Endothelial cell of umbilical vein (primary cell): ENCODE data around the gene RAB1A. TPM values are rescaled to one million over a fixed set of nuclear protein-coding genes. Genes with fewer than 3 reads are reported as not detected.

Experiments
- Bru-seq: library from RNA; stranded (reverse); fragments of 400-500 nt; gene quantifications from one replicate; lab custom pipeline; 2021; lab: Mats Ljungman, UMichigan
- BruChase-seq, 2 experiments: library from RNA; stranded (reverse); fragments of 400-500 nt; gene quantifications; one replicate each; lab custom pipeline; 2021; lab: Mats Ljungman, UMichigan
- BruUV-seq: library from RNA; stranded (reverse); fragments of 400-500 nt; replicated peaks from 2 replicates; lab custom pipeline; 2021; lab: Mats Ljungman, UMichigan
- CTCF ChIA-PET: fragments of 300-600, 350-600 bp; sonication (Branson Sonifier 250); formaldehyde crosslinking; loops from one replicate; lab custom pipeline; 2021; ENCODE audit warnings: antibody characterized with exemption, inconsistent platforms; lab: Charles Lee
- POLR2A ChIA-PET: fragments of 300-600, 350-600 bp; sonication (Branson Sonifier 250); formaldehyde crosslinking; loops from one replicate; lab custom pipeline; 2021; ENCODE audit warnings: antibody characterized with exemption, inconsistent platforms; lab: Charles Lee
- DNase-seq: peaks from one replicate; pipeline ENCODE4 v3.0.0-alpha.2; 2011; ENCODE audit warnings: low read depth, low spot score
- FAIRE-seq: peaks from 2 replicates; lab custom pipeline; 2011; peaks lifted over from hg19 to GRCh38; lab: Jason Lieb, UNC
- H2AFZ ChIP-seq: 2 replicates; pipeline ENCODE4 v1.6.0; 2012; ENCODE audit warnings: low read depth, low read length, control low read depth, inconsistent platforms
- H3K27ac ChIP-seq: 2 replicates; pipeline ENCODE4 v1.5.1; 2011; ENCODE audit warnings: low read depth, mild to moderate bottlenecking, control low read depth, low read length, moderate library complexity; ENCODE audit not compliant: insufficient read depth
- H3K27me3 ChIP-seq, 2 experiments: 2 replicates each; pipeline versions ENCODE4 v1.6.0 to v1.6.1; 2011; ENCODE audit warnings: low read length in 2 of 2, mixed read lengths in 1 of 2; ENCODE audit not compliant: control insufficient read depth in 2 of 2, insufficient read depth in 2 of 2
- H3K36me3 ChIP-seq, 2 experiments: 2 replicates in 1 of 2; 3 replicates in 1 of 2; pipeline ENCODE4 v1.5.1; 2011; ENCODE audit warnings: low read length in 2 of 2, mild to moderate bottlenecking in 1 of 2, moderate library complexity in 1 of 2; ENCODE audit not compliant: control insufficient read depth in 2 of 2, insufficient read depth in 2 of 2; ENCODE audit errors: extremely low read depth in 1 of 2
- H3K4me1 ChIP-seq: 3 replicates; pipeline ENCODE4 v1.5.1; 2011; ENCODE audit warnings: mild to moderate bottlenecking, low read length; ENCODE audit not compliant: control insufficient read depth, insufficient read depth; ENCODE audit errors: extremely low read depth
- H3K4me2 ChIP-seq: 2 replicates; pipeline ENCODE4 v1.6.1; 2011; ENCODE audit warnings: low read length, control low read depth, mixed read lengths; ENCODE audit not compliant: insufficient read depth
- H3K4me3 ChIP-seq, 3 experiments: fragments of 200-600 bp in 1 of 3; sonication (generic), shearing (Covaris generic) in 1 of 3; replicated peaks in 1 of 3; 2 replicates each; pipeline ENCODE4 v1.5.1; 2011 to 2016; ENCODE audit warnings: control low read depth in 3 of 3, low read length in 3 of 3, mild to moderate bottlenecking in 2 of 3, inconsistent platforms in 1 of 3, low read depth in 1 of 3, moderate library complexity in 1 of 3; ENCODE audit not compliant: insufficient read depth in 1 of 3
- H3K79me2 ChIP-seq: 2 replicates; pipeline ENCODE4 v1.6.0; 2012; ENCODE audit warnings: low read length, inconsistent platforms; ENCODE audit not compliant: control insufficient read depth, insufficient read depth
- H3K9ac ChIP-seq: replicated peaks from 2 replicates; pipeline ENCODE3; 2011; ENCODE audit warnings: low read length, control low read depth; ENCODE audit not compliant: insufficient read depth; ENCODE audit errors: extremely low read depth
- H3K9me1 ChIP-seq: replicated peaks from 3 replicates; pipeline ENCODE4 v1.6.0; 2011; ENCODE audit warnings: mild to moderate bottlenecking, low read length; ENCODE audit not compliant: control insufficient read depth, insufficient read depth; ENCODE audit errors: extremely low read depth
- H3K9me3 ChIP-seq: replicated peaks from 2 replicates; pipeline ENCODE4 v1.5.1; 2012; ENCODE audit warnings: low read length, inconsistent platforms; ENCODE audit not compliant: control insufficient read depth, insufficient read depth
- H4K20me1 ChIP-seq: replicated peaks from 2 replicates; pipeline ENCODE3; 2011; ENCODE audit warnings: mild to moderate bottlenecking, low read length; ENCODE audit not compliant: control insufficient read depth, insufficient read depth; ENCODE audit errors: extremely low read depth
- EZH2 ChIP-seq: IDR thresholded peaks from 2 replicates; pipeline ENCODE4 v1.6.1; 2012; ENCODE audit warnings: borderline replicate concordance, low read depth, mild to moderate bottlenecking, moderate library complexity, low read length, inconsistent platforms; ENCODE audit not compliant: severe bottlenecking
- FOS ChIP-seq: IDR thresholded peaks from 2 replicates; pipeline ENCODE4 v1.6.1; 2011; ENCODE audit warnings: mild to moderate bottlenecking, low read length, moderate library complexity, borderline replicate concordance; ENCODE audit not compliant: insufficient read depth
- GATA2 ChIP-seq: IDR thresholded peaks from 2 replicates; pipeline ENCODE4 v1.7.0; 2011; ENCODE audit warnings: low read depth, mild to moderate bottlenecking, moderate library complexity, mixed read lengths, low read length; ENCODE audit not compliant: insufficient read length, insufficient read depth
- JUN ChIP-seq: IDR thresholded peaks from 2 replicates; pipeline ENCODE4 v1.6.1; 2011; ENCODE audit warnings: borderline replicate concordance, low read depth; ENCODE audit not compliant: insufficient read length, insufficient read depth
- MYC ChIP-seq: IDR thresholded peaks from one replicate; pipeline ENCODE4 v1.6.1; 2011; ENCODE audit warnings: mild to moderate bottlenecking, low read depth, low read length
- POLR2A ChIP-seq: IDR thresholded peaks from 2 replicates; pipeline ENCODE4 v1.6.1; 2012; ENCODE audit warnings: low read depth, mild to moderate bottlenecking, control low read depth, low read length
- POLR2AphosphoS5 ChIP-seq: IDR thresholded peaks from 2 replicates; pipeline ENCODE4 v1.6.1; 2012; ENCODE audit warnings: low read depth, mild to moderate bottlenecking, control low read depth, low read length, moderate library complexity; ENCODE audit not compliant: insufficient read depth
- dilution Hi-C: fragments of 300-500 bp; cut with MboI; formaldehyde crosslinking; loops from one replicate; pipeline ENCODE4 v1.15.0; 2019; ENCODE audit warnings: low sequenced_read_pairs; ENCODE audit not compliant: extremely low pct_ligation_motif_present
- intact Hi-C: fragments of 100-400 bp; cut with micrococcal nuclease; formaldehyde crosslinking; loops from one replicate; pipeline ENCODE4 v1.10.0; 2022
- long read RNA-seq: library from polyadenylated mRNA; stranded (forward); transcript quantifications from one replicate; pipeline ENCODE4 v2.0.0, GENCODE V29; 2021
- polyA minus RNA-seq, 3 experiments: library from RNA; depleted of rRNA, polyadenylated mRNA; stranded (reverse); fragments of >200 nt; gene quantifications; 1 replicate in 1 of 3; 2 replicates in 2 of 3; pipeline ENCODE4 v1.2.3, GENCODE V29; 2011
- polyA plus RNA-seq, 4 experiments: library from polyadenylated mRNA; depleted of rRNA in 3 of 4; stranded (reverse) in 3 of 4; unstranded in 1 of 4; fragments of >200 nt; gene quantifications; 2 replicates each; pipeline versions ENCODE4 v1.2.1 to v1.2.3, GENCODE V29; 2011 to 2012; ENCODE audit warnings: missing spikeins in 1 of 4
- total RNA-seq: library from RNA; stranded (reverse); gene quantifications from 2 replicates; pipeline ENCODE4 v1.2.3, GENCODE V29; 2021
- TF ChIP-seq, protein P1 (sequence below): IDR thresholded peaks from 2 replicates; pipeline ENCODE4 v1.6.1; 2011; ENCODE audit not compliant: insufficient read depth, insufficient read length
- TF ChIP-seq, protein P2 (sequence below), 2 donors: IDR thresholded peaks; 1 replicate in 1 of 2; 2 replicates in 1 of 2; pipeline ENCODE4 v1.5.1; 2011; ENCODE audit warnings: low read length in 2 of 2, mild to moderate bottlenecking in 2 of 2, moderate library complexity in 2 of 2, control low read depth in 1 of 2, inconsistent platforms in 1 of 2, low read depth in 1 of 2; ENCODE audit not compliant: insufficient read depth in 1 of 2; ENCODE audit errors: extremely low read depth in 1 of 2

RAB1A gene
- total RNA-seq (170 and 176 TPM in 2 replicates), polyA plus RNA-seq (87.9 and 121 TPM in 2 replicates), polyA minus RNA-seq (64.0 and 108 TPM in 2 replicates), Bru-seq, nascent RNA (percentile 96 among the genes with signal in this experiment), BruChase-seq, experiment 1, labeled RNA remaining after a 6-hour chase (percentile 97 among the genes with signal in this experiment), BruChase-seq, experiment 2, labeled RNA remaining after a 2-hour chase (percentile 99 among the genes with signal in this experiment)
- polyA plus RNA-seq (2011; cell fraction: cytosol; rRNA removed), result 146 and 156 TPM in 2 replicates
- 56.9 and 61.2 TPM in 2 replicates for polyA plus RNA-seq (2011; cell fraction: nucleus; rRNA removed)
- 240 and 279 TPM in 2 replicates for polyA plus RNA-seq (2012)
- polyA minus RNA-seq (2011; cell fraction: cytosol; rRNA and poly(A)+ RNA removed), result 33.6 TPM
- polyA minus RNA-seq (2011; cell fraction: nucleus; rRNA and poly(A)+ RNA removed), result 40.2 and 52.6 TPM in 2 replicates
- long read RNA-seq, transcript RAB1A-203 (6 exons, 2,447 nt), result major isoform, 627 of 668 reads
- long read RNA-seq, partial matches to known transcripts, result 9 of 668 reads
- long read RNA-seq, other reads (novel, unspliced or antisense), result 29 of 668 reads

DNA sequence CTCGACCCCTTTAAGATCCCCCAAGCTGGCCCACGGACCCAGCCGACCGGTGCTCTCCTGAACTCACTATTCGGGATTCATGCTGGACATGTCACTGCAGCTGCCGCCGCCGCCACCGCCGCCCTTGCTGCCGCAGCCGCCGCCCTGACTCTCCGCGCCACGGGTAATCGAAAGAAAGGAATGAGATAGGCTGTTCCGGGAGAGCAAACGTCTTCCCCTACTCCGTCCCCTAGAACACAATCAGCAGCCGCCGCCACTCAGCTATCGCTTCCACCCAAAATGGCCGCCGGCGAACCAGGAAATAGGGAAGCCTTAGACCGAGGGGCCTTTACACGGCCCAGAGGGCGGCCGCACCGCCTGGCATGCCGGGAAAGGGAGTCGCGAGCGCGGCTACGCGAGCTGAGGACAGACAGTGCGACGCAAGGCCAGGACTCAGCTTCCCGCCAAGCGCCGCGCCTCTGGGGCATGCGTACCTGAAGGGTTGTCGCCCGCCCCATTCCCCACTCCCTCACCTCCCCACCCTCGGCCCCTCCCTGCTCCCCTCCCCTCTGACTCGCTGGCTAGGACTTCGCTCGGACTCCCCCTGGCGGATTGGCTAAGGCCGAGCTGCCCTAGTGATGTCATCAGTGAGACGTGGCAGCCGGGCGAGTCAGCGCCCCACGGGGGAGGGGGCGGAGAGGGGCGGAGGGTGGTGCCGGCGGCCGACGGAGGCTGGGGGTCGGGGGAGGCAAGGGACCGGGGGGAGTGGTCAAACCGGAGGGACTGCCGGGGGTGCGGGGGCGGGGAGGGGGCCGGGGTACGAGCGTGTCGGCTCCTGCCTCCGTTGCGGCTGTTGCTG, at the start of gene RAB1A:
TSS of gene RAB1A (minus strand) at position 281 of the 838 bp plus-strand sequence. CDS start at position 90, 191 bp downstream.
- Histone ChIP-seq H3K79me2 (peaks cover 48% of the 10 kb centered on the region), H3K9me1 (no peaks in the 10 kb centered on the region), H3K27ac (peak within 1 kb of the TSS; percentile 87), H4K20me1 (peaks cover 21% of the 10 kb centered on the region), H3K4me1 (peaks cover 33% of the 10 kb centered on the region), H3K27me3 (no peaks in the 10 kb centered on the region), H3K9ac (peak within 1 kb of the TSS; percentile 98), H3K36me3 (no peaks in the 10 kb centered on the region), H3K9me3 (no peaks in the 10 kb centered on the region), H3K4me3 (peak within 1 kb of the TSS; percentile 98 to 100 (median 100)), H2AFZ (peak within 1 kb of the TSS; percentile 83), H3K4me2 (peak within 1 kb of the TSS; percentile 94)
- POLR2A ChIA-PET, result interaction anchor here (0.6 to 1.8 kb wide), 12 partner anchors 10 to 475 kb away, joined by 3 to 10 read pairs (median 4); partner anchors contain the start of genes ACTR2 and CEP68
- intact Hi-C loops (loop anchor here (1.0 to 5.0 kb wide), 7 partner anchors 49 to 447 kb away; partner anchors contain the start of genes ACTR2 and SPRED2), dilution Hi-C loops (no loop called here)
- FAIRE-seq (peak; percentile 92), DNase-seq (peak; percentile 100)
- CTCF ChIA-PET, result interaction anchor here (0.8 to 1.9 kb wide), 13 partner anchors 17 to 97 kb away, joined by 3 to 14 read pairs (median 5); no protein-coding TSS in a partner anchor
- no TSS peak for BruUV-seq
- TF ChIP-seq GATA2, result no peak
- TF ChIP-seq MYC, result no peak
- TF ChIP-seq, protein P1, sequence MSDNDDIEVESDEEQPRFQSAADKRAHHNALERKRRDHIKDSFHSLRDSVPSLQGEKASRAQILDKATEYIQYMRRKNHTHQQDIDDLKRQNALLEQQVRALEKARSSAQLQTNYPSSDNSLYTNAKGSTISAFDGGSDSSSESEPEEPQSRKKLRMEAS, result peak; percentile 67
- TF ChIP-seq POLR2A, result peak; percentile 69
- peak; percentile 74 for TF ChIP-seq POLR2AphosphoS5
- TF ChIP-seq EZH2, result no peak
- TF ChIP-seq JUN, result no peak
- TF ChIP-seq FOS, result peak; percentile 21
- TF ChIP-seq, protein P2, sequence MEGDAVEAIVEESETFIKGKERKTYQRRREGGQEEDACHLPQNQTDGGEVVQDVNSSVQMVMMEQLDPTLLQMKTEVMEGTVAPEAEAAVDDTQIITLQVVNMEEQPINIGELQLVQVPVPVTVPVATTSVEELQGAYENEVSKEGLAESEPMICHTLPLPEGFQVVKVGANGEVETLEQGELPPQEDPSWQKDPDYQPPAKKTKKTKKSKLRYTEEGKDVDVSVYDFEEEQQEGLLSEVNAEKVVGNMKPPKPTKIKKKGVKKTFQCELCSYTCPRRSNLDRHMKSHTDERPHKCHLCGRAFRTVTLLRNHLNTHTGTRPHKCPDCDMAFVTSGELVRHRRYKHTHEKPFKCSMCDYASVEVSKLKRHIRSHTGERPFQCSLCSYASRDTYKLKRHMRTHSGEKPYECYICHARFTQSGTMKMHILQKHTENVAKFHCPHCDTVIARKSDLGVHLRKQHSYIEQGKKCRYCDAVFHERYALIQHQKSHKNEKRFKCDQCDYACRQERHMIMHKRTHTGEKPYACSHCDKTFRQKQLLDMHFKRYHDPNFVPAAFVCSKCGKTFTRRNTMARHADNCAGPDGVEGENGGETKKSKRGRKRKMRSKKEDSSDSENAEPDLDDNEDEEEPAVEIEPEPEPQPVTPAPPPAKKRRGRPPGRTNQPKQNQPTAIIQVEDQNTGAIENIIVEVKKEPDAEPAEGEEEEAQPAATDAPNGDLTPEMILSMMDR (IDR thresholded peaks at IDR 0.05; ENCODE audit: extremely low read depth in 1 of 2, insufficient read depth in 1 of 2, low read depth in 1 of 2, low read length in 2 of 2), result peak; percentile 8 to 55
